ENCODE measurements around the gene ADGRL3.

ADGRL3 gene

DNA sequence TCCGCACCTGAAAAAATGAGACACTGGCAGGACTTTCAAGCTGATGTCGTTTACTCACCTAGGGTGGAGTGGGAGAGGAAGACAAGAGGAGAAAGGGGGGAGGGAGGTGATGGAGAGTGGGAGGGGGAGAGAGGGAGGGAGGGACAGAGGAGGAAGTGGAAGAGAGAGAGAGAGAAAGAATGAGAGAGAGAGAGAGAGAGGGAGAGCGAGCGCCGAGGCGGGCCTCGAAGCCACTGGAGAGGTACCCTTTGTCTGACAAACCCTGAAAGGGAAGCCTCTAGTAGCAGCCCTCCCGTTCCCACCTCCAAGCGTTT lies 296 bp upstream of the ADGRL3 start:
- H3K4me3 ChIP-seq (ENCODE audit: low read depth, low read length): peak overlapping the region; percentile 79
- ChIA-PET CTCF (no interaction called here), POLR2A (interaction anchor here (1.6 kb wide), 1 partner anchor 10 kb away, joined by 5 read pairs; no protein-coding TSS in a partner anchor)
- H3K36me3 ChIP-seq (ENCODE audit: control insufficient read depth in 2 of 2, insufficient read depth in 1 of 2, low read length in 2 of 2): no peaks in the 10 kb centered on the region
- peak overlapping the region; percentile 73; the same call in 1 of the 2 replicates for H3K27ac ChIP-seq (ENCODE audit: extremely low read depth, low read depth, low read length)
- H3K9me3 ChIP-seq (ENCODE audit: control insufficient read depth, insufficient read depth, low read depth, low read length): no peaks in the 10 kb centered on the region
- peaks cover 7% of the 10 kb centered on the region; the same call in 1 of the 2 replicates for H3K4me1 ChIP-seq (ENCODE audit: control insufficient read depth, insufficient read depth, low read length)
- no peak for TF ChIP-seq ZBTB48 (tag by site-specific recombination; IDR thresholded peaks at IDR 0.05)
- no peak for TF ChIP-seq ZNF658 (tag by site-specific recombination; IDR thresholded peaks at IDR 0.05)
- no peak for TF ChIP-seq ZNF707 (tag by site-specific recombination; IDR thresholded peaks at IDR 0.05)
- no peak for TF ChIP-seq ZNF341 (tag by site-specific recombination; IDR thresholded peaks at IDR 0.05; ENCODE audit: low read depth)
- no peak for TF ChIP-seq ZNF561 (tag by site-specific recombination; IDR thresholded peaks at IDR 0.05; ENCODE audit: borderline replicate concordance)
- no peak for TF ChIP-seq ZNF549 (tag by site-specific recombination; IDR thresholded peaks at IDR 0.05)
- TF ChIP-seq ZNF112 (tag by site-specific recombination; IDR thresholded peaks at IDR 0.05): no peak
- no peak for TF ChIP-seq ZNF768 (tag by site-specific recombination; IDR thresholded peaks at IDR 0.05)
- TF ChIP-seq ZNF670 (tag by site-specific recombination; IDR thresholded peaks at IDR 0.05; ENCODE audit: low read depth): no peak
- no peak for TF ChIP-seq ZNF202 (tag by site-specific recombination; IDR thresholded peaks at IDR 0.05; ENCODE audit: borderline replicate concordance)
- no peak for TF ChIP-seq ZFP37 (tag by site-specific recombination; IDR thresholded peaks at IDR 0.05)
- TF ChIP-seq ZNF626 (tag by site-specific recombination; IDR thresholded peaks at IDR 0.05): no peak
- peak; percentile 64; the same call in 1 of the 2 replicates for TF ChIP-seq ZNF596 (tag by site-specific recombination; IDR thresholded peaks at IDR 0.05)
- no peak for TF ChIP-seq MYNN (tag by site-specific recombination; IDR thresholded peaks at IDR 0.05; ENCODE audit: borderline replicate concordance)
- no peak for TF ChIP-seq ZNF585B (tag by site-specific recombination; IDR thresholded peaks at IDR 0.05)
- TF ChIP-seq, protein P1, sequence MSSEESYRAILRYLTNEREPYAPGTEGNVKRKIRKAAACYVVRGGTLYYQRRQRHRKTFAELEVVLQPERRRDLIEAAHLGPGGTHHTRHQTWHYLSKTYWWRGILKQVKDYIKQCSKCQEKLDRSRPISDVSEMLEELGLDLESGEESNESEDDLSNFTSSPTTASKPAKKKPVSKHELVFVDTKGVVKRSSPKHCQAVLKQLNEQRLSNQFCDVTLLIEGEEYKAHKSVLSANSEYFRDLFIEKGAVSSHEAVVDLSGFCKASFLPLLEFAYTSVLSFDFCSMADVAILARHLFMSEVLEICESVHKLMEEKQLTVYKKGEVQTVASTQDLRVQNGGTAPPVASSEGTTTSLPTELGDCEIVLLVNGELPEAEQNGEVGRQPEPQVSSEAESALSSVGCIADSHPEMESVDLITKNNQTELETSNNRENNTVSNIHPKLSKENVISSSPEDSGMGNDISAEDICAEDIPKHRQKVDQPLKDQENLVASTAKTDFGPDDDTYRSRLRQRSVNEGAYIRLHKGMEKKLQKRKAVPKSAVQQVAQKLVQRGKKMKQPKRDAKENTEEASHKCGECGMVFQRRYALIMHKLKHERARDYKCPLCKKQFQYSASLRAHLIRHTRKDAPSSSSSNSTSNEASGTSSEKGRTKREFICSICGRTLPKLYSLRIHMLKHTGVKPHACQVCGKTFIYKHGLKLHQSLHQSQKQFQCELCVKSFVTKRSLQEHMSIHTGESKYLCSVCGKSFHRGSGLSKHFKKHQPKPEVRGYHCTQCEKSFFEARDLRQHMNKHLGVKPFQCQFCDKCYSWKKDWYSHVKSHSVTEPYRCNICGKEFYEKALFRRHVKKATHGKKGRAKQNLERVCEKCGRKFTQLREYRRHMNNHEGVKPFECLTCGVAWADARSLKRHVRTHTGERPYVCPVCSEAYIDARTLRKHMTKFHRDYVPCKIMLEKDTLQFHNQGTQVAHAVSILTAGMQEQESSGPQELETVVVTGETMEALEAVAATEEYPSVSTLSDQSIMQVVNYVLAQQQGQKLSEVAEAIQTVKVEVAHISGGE (tag by site-specific recombination; conservative IDR thresholded peaks at IDR 0.05; ENCODE audit: low read depth): peak; percentile 31; the same call in 1 of the 2 replicates
- no peak for TF ChIP-seq ZNF335 (tag by site-specific recombination; conservative IDR thresholded peaks at IDR 0.05)
- TF ChIP-seq, protein P2, sequence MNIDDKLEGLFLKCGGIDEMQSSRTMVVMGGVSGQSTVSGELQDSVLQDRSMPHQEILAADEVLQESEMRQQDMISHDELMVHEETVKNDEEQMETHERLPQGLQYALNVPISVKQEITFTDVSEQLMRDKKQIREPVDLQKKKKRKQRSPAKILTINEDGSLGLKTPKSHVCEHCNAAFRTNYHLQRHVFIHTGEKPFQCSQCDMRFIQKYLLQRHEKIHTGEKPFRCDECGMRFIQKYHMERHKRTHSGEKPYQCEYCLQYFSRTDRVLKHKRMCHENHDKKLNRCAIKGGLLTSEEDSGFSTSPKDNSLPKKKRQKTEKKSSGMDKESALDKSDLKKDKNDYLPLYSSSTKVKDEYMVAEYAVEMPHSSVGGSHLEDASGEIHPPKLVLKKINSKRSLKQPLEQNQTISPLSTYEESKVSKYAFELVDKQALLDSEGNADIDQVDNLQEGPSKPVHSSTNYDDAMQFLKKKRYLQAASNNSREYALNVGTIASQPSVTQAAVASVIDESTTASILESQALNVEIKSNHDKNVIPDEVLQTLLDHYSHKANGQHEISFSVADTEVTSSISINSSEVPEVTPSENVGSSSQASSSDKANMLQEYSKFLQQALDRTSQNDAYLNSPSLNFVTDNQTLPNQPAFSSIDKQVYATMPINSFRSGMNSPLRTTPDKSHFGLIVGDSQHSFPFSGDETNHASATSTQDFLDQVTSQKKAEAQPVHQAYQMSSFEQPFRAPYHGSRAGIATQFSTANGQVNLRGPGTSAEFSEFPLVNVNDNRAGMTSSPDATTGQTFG (tag by site-specific recombination; IDR thresholded peaks at IDR 0.05; ENCODE audit: borderline replicate concordance): no peak
- no peak for TF ChIP-seq KLF7 (tag by site-specific recombination; IDR thresholded peaks at IDR 0.05; ENCODE audit: borderline replicate concordance)
- TF ChIP-seq ZBTB17 (tag by site-specific recombination; IDR thresholded peaks at IDR 0.05): no peak
- TF ChIP-seq KLF8 (tag by site-specific recombination; IDR thresholded peaks at IDR 0.05): 0 out of 2 replicates have a peak, but pooled peaks have one; percentile 31
- 0 out of 2 replicates have a peak, but pooled peaks have one; percentile 25 for TF ChIP-seq PRDM1 (tag by site-specific recombination; IDR thresholded peaks at IDR 0.05)
- TF ChIP-seq GLI2 (tag by site-specific recombination; IDR thresholded peaks at IDR 0.05; ENCODE audit: borderline replicate concordance, low read depth): no peak
- no peak for TF ChIP-seq ZNF560 (tag by site-specific recombination; IDR thresholded peaks at IDR 0.05; ENCODE audit: borderline replicate concordance)
- peak; percentile 41; the same call in 1 of the 2 replicates for TF ChIP-seq KLF16 (tag by site-specific recombination; IDR thresholded peaks at IDR 0.05)
- TF ChIP-seq, protein P3, sequence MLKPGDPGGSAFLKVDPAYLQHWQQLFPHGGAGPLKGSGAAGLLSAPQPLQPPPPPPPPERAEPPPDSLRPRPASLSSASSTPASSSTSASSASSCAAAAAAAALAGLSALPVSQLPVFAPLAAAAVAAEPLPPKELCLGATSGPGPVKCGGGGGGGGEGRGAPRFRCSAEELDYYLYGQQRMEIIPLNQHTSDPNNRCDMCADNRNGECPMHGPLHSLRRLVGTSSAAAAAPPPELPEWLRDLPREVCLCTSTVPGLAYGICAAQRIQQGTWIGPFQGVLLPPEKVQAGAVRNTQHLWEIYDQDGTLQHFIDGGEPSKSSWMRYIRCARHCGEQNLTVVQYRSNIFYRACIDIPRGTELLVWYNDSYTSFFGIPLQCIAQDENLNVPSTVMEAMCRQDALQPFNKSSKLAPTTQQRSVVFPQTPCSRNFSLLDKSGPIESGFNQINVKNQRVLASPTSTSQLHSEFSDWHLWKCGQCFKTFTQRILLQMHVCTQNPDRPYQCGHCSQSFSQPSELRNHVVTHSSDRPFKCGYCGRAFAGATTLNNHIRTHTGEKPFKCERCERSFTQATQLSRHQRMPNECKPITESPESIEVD (tag by site-specific recombination; IDR thresholded peaks at IDR 0.05): no peak
- TF ChIP-seq ZNF394 (tag by site-specific recombination; IDR thresholded peaks at IDR 0.05; ENCODE audit: borderline replicate concordance): no peak
- no peak for TF ChIP-seq ZNF239 (tag by site-specific recombination; IDR thresholded peaks at IDR 0.05)
- peak; percentile 43 for TF ChIP-seq SP3 (tag by site-specific recombination; IDR thresholded peaks at IDR 0.05)
- no peak for TF ChIP-seq ZBTB8A (tag by site-specific recombination; IDR thresholded peaks at IDR 0.05)
- TF ChIP-seq ZNF10 (tag by site-specific recombination; IDR thresholded peaks at IDR 0.05): no peak
- TF ChIP-seq ZSCAN16 (tag by site-specific recombination; IDR thresholded peaks at IDR 0.05): no peak
- no peak for TF ChIP-seq KLF1 (tag by site-specific recombination; IDR thresholded peaks at IDR 0.05)
- no peak for TF ChIP-seq ZNF610 (tag by site-specific recombination; IDR thresholded peaks at IDR 0.05; ENCODE audit: borderline replicate concordance)

Data from HEK293 (cell line).